Body of pancreas (tissue), 4 donors: ENCODE data around the gene ARHGAP18.

ENCODE experiments used
- POLR2A ChIP-seq, 3 donors: fragments of 450-650 bp; IDR thresholded peaks; one replicate each; pipeline ENCODE4 v1.6.1; 2016; ENCODE audit warnings: antibody characterized with exemption in 3 of 3, mild to moderate bottlenecking in 2 of 3
- TF ChIP-seq, protein P1 (sequence below), 7 experiments: fragments of 450-650 bp in 4 of 7; fragments of 200-600 bp in 3 of 7; sonication (generic) in 3 of 7; IDR thresholded peaks; one replicate each; pipeline ENCODE4 v1.5.1; 2016 to 2019; ENCODE audit warnings: antibody characterized with exemption in 7 of 7

DNA sequence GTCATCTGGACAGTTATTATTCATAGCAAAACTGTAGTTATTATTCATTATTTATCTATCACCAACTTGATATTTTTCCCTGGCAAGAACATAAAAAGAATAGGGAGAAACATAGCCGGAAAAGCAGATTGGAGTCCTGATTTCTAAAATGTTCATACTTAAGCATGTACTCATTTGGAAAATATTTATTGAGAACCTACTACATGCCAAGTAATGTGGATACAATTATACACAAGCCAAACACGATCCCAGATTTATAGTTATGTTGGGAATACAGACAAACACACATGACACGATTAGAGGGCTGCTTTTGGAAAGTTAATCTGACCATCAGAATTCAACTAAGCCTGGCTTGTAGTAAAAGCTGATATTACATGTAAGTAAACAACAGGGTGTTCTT lies 30.7 kb downstream of the ARHGAP18 start:
- TF ChIP-seq, protein P1, sequence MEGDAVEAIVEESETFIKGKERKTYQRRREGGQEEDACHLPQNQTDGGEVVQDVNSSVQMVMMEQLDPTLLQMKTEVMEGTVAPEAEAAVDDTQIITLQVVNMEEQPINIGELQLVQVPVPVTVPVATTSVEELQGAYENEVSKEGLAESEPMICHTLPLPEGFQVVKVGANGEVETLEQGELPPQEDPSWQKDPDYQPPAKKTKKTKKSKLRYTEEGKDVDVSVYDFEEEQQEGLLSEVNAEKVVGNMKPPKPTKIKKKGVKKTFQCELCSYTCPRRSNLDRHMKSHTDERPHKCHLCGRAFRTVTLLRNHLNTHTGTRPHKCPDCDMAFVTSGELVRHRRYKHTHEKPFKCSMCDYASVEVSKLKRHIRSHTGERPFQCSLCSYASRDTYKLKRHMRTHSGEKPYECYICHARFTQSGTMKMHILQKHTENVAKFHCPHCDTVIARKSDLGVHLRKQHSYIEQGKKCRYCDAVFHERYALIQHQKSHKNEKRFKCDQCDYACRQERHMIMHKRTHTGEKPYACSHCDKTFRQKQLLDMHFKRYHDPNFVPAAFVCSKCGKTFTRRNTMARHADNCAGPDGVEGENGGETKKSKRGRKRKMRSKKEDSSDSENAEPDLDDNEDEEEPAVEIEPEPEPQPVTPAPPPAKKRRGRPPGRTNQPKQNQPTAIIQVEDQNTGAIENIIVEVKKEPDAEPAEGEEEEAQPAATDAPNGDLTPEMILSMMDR (IDR thresholded peaks at IDR 0.05) = no peak
- no peak for TF ChIP-seq POLR2A (IDR thresholded peaks at IDR 0.05)
